Trophoblast cell (in vitro differentiated cells and primary cell): ENCODE data around the gene CAPN13.

Experiments
- DNase-seq, 2 donors: peaks; one replicate each; pipeline ENCODE4 v3.0.0-alpha.2; 2016
- H2AFZ ChIP-seq: 2 replicates; pipeline ENCODE4 v1.6.1; 2013; ENCODE audit warnings: low read length, moderate library complexity, mild to moderate bottlenecking; ENCODE audit not compliant: insufficient read depth, poor library complexity
- H2AK5ac ChIP-seq: 2 replicates; pipeline ENCODE4 v1.6.1; 2013; ENCODE audit warnings: mild to moderate bottlenecking, low read length
- H2BK120ac ChIP-seq: 2 replicates; pipeline ENCODE4 v1.6.1; 2013; ENCODE audit warnings: low read length, mild to moderate bottlenecking, moderate library complexity; ENCODE audit not compliant: insufficient read depth, poor library complexity
- H2BK12ac ChIP-seq: 2 replicates; pipeline ENCODE4 v1.6.1; 2013; ENCODE audit warnings: mild to moderate bottlenecking, low read length, moderate library complexity
- H2BK5ac ChIP-seq: 2 replicates; pipeline ENCODE4 v1.6.1; 2013; ENCODE audit warnings: low read length, low read depth, moderate library complexity, mild to moderate bottlenecking; ENCODE audit not compliant: poor library complexity
- H3K14ac ChIP-seq: 2 replicates; pipeline ENCODE4 v1.6.1; 2013; ENCODE audit warnings: mild to moderate bottlenecking, low read length
- H3K18ac ChIP-seq: 2 replicates; pipeline ENCODE4 v1.6.1; 2013; ENCODE audit warnings: mild to moderate bottlenecking, low read length
- H3K23ac ChIP-seq: 2 replicates; pipeline ENCODE4 v1.6.1; 2013; ENCODE audit warnings: low read length
- H3K27ac ChIP-seq: 2 replicates; pipeline ENCODE4 v1.5.1; 2013; ENCODE audit warnings: low read depth, mild to moderate bottlenecking, inconsistent platforms, low read length, moderate library complexity
- H3K27me3 ChIP-seq: 2 replicates; pipeline ENCODE4 v1.6.1; 2013; ENCODE audit warnings: inconsistent platforms, mild to moderate bottlenecking, low read length, moderate library complexity; ENCODE audit not compliant: insufficient read depth
- H3K36me3 ChIP-seq, 2 experiments: 1 replicate in 1 of 2; 2 replicates in 1 of 2; pipeline ENCODE4 v1.6.1; 2013; ENCODE audit warnings: low read length in 2 of 2, mild to moderate bottlenecking in 2 of 2, moderate library complexity in 1 of 2; ENCODE audit not compliant: insufficient read depth in 2 of 2, control insufficient read depth in 1 of 2
- H3K4ac ChIP-seq: 2 replicates; pipeline ENCODE4 v1.6.1; 2013; ENCODE audit warnings: low read depth, mild to moderate bottlenecking, low read length, moderate library complexity
- H3K4me1 ChIP-seq, 2 experiments: 1 replicate in 1 of 2; 2 replicates in 1 of 2; pipeline ENCODE4 v1.6.1; 2013; ENCODE audit warnings: low read length in 2 of 2, mild to moderate bottlenecking in 2 of 2, moderate library complexity in 1 of 2; ENCODE audit not compliant: insufficient read depth in 2 of 2, control insufficient read depth in 1 of 2
- H3K4me2 ChIP-seq: 2 replicates; pipeline ENCODE4 v1.6.1; 2013; ENCODE audit warnings: inconsistent platforms, mild to moderate bottlenecking, low read length, moderate library complexity
- H3K4me3 ChIP-seq: 2 replicates; pipeline ENCODE4 v1.5.1; 2013; ENCODE audit warnings: mild to moderate bottlenecking, low read depth, low read length, inconsistent platforms
- H3K79me1 ChIP-seq: one replicate; pipeline ENCODE4 v1.6.1; 2013; ENCODE audit warnings: low read length
- H3K79me2 ChIP-seq: 2 replicates; pipeline ENCODE4 v1.6.1; 2013; ENCODE audit warnings: low read length, mild to moderate bottlenecking; ENCODE audit not compliant: control insufficient read depth, insufficient read depth, poor library complexity
- H3K9ac ChIP-seq: 2 replicates; pipeline ENCODE4 v1.6.1; 2013; ENCODE audit warnings: mild to moderate bottlenecking, low read length
- H3K9me3 ChIP-seq: 2 replicates; pipeline ENCODE4 v1.6.1; 2013; ENCODE audit warnings: low read depth, mild to moderate bottlenecking, control low read depth, inconsistent platforms, low read length; ENCODE audit not compliant: insufficient read depth
- H4K12ac ChIP-seq: 2 replicates; pipeline ENCODE4 v1.6.1; 2013; ENCODE audit warnings: low read depth, mild to moderate bottlenecking, low read length, moderate library complexity
- H4K8ac ChIP-seq: 2 replicates; pipeline ENCODE4 v1.6.1; 2013; ENCODE audit warnings: low read depth, mild to moderate bottlenecking, low read length, moderate library complexity
- H4K91ac ChIP-seq: one replicate; pipeline ENCODE4 v1.6.1; 2013; ENCODE audit warnings: low read depth, mild to moderate bottlenecking, low read length, moderate library complexity
- WGBS: extraction: QIAGEN DNeasy Blood & Tissue Kit; methylation state at CpG from one replicate; pipeline ENCODE4 v1.1.7; 2013; ENCODE audit warnings: missing lambda C conversion rate; ENCODE audit not compliant: insufficient read length, insufficient coverage; ENCODE audit errors: extremely low coverage; 5-methylcytosine and 5-hydroxymethylcytosine counted together

CAPN13 gene

GRCh38 chr2:30781961-30782533 is 25.2 kb downstream of the CAPN13 start:
- Histone ChIP-seq H3K18ac (no peak overlapping the region), H2BK120ac (no peak overlapping the region), H3K79me2 (no peaks in the 10 kb centered on the region), H2BK12ac (no peak overlapping the region), H2BK5ac (no peak overlapping the region), H4K12ac (no peak overlapping the region), H4K8ac (no peak overlapping the region), H2AK5ac (no peak overlapping the region), H3K23ac (no peak overlapping the region), H3K4me1 (no peaks in the 10 kb centered on the region), H3K4ac (no peak overlapping the region), H3K79me1 (no peaks in the 10 kb centered on the region), H3K9me3 (no peaks in the 10 kb centered on the region), H2AFZ (no peak overlapping the region), H3K27me3 (no peaks in the 10 kb centered on the region), H3K4me2 (no peak overlapping the region), H3K4me3 (no peak overlapping the region), H4K91ac (no peak overlapping the region), H3K9ac (no peak overlapping the region), H3K14ac (no peak overlapping the region), H3K27ac (no peak overlapping the region), H3K36me3 (no peaks in the 10 kb centered on the region)
- no CpG with 5 or more reads among the region's 7 CpGs for WGBS
- no peak for DNase-seq

GRCh38 chr2:30781451-30781850 is 25.8 kb downstream of the CAPN13 start:
- no peaks in the 10 kb centered on the region for H3K27me3 ChIP-seq
- no peak overlapping the region for H2AFZ ChIP-seq
- no peaks in the 10 kb centered on the region for H3K79me1 ChIP-seq
- H2BK5ac ChIP-seq: no peak overlapping the region
- H3K4me3 ChIP-seq: no peak overlapping the region
- WGBS: no CpG with 5 or more reads among the region's 1 CpG
- H3K4me1 ChIP-seq: no peaks in the 10 kb centered on the region
- H3K36me3 ChIP-seq: no peaks in the 10 kb centered on the region
- H4K8ac ChIP-seq: no peak overlapping the region
- no peak overlapping the region for H3K27ac ChIP-seq
- H3K9me3 ChIP-seq: no peaks in the 10 kb centered on the region
- no peak overlapping the region for H4K91ac ChIP-seq
- no peak overlapping the region for H3K18ac ChIP-seq
- H3K14ac ChIP-seq: no peak overlapping the region
- H3K79me2 ChIP-seq: no peaks in the 10 kb centered on the region
- no peak overlapping the region for H3K4ac ChIP-seq
- H2BK120ac ChIP-seq: no peak overlapping the region
- no peak overlapping the region for H2AK5ac ChIP-seq
- no peak overlapping the region for H3K23ac ChIP-seq
- no peak for DNase-seq
- H2BK12ac ChIP-seq: no peak overlapping the region
- no peak overlapping the region for H3K4me2 ChIP-seq
- H4K12ac ChIP-seq: no peak overlapping the region
- no peak overlapping the region for H3K9ac ChIP-seq

GRCh38 chr2:30780776-30781330 is 26.4 kb downstream of the CAPN13 start:
- Histone ChIP-seq H2AK5ac (no peak overlapping the region), H3K27me3 (no peaks in the 10 kb centered on the region), H4K91ac (no peak overlapping the region), H3K9me3 (no peaks in the 10 kb centered on the region), H4K8ac (no peak overlapping the region), H2BK5ac (no peak overlapping the region), H3K23ac (no peak overlapping the region), H3K4me3 (no peak overlapping the region), H3K79me2 (no peaks in the 10 kb centered on the region), H3K79me1 (no peaks in the 10 kb centered on the region), H3K27ac (no peak overlapping the region), H3K4me1 (no peaks in the 10 kb centered on the region), H3K4ac (no peak overlapping the region), H3K14ac (no peak overlapping the region), H2BK12ac (no peak overlapping the region), H4K12ac (no peak overlapping the region), H3K36me3 (no peaks in the 10 kb centered on the region), H3K9ac (no peak overlapping the region), H3K18ac (no peak overlapping the region), H3K4me2 (no peak overlapping the region), H2AFZ (no peak overlapping the region), H2BK120ac (no peak overlapping the region)
- DNase-seq: no peak
- no CpG with 5 or more reads among the region's 5 CpGs for WGBS

GRCh38 chr2:30778611-30779010 is 28.6 kb downstream of the CAPN13 start:
- Histone ChIP-seq H3K4me2 (no peak overlapping the region), H3K9me3 (no peaks in the 10 kb centered on the region), H4K12ac (no peak overlapping the region), H4K91ac (no peak overlapping the region), H2BK120ac (no peak overlapping the region), H2AK5ac (no peak overlapping the region), H3K36me3 (no peaks in the 10 kb centered on the region), H2AFZ (no peak overlapping the region), H4K8ac (no peak overlapping the region), H2BK12ac (no peak overlapping the region), H3K27me3 (no peaks in the 10 kb centered on the region), H3K4ac (no peak overlapping the region), H3K4me1 (no peaks in the 10 kb centered on the region), H3K79me2 (no peaks in the 10 kb centered on the region), H3K79me1 (no peaks in the 10 kb centered on the region), H2BK5ac (no peak overlapping the region), H3K18ac (no peak overlapping the region), H3K14ac (no peak overlapping the region), H3K27ac (no peak overlapping the region), H3K4me3 (no peak overlapping the region), H3K9ac (no peak overlapping the region), H3K23ac (no peak overlapping the region)
- no CpG with 5 or more reads among the region's 11 CpGs for WGBS
- no peak for DNase-seq
